ENCODE results near the gene TGFB1.

Gene TGFB1

DNA sequence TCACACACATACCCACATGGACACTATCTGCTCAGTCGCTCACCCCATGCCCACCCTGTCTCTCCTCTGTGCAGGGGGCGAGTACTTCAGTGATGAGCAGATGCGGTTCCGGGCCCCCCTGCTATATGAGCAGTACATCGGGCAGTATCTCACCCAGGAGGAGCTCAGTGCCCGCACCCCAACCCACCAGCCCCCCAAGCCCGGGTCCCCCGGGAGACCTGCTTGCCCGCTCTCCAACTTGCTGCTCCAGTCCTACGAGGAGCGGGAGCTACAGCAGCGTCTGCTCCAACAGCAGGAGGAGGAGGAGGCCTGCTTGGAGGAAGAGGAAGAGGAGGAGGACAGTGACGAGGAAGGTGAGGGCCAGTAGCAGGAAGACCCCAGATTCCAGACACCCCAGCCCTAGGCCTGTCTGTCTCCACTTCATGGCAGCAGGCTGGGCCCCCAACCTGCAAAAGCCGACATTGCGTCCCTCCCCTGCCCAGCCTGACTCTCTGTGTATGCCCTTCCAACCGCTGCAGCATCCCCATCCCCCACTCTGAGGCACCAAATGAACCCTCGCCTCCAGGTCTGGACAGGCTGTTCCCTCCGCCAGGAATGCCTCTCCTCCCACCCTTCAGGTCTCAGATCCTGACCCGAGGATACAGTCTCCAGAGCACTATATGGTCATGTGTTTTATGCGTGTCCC, 34.1 kb downstream of the TGFB1 start:
- no peak for DNase-seq

GRCh38 chr19:41318696-41319499, 34.8 kb downstream of the TGFB1 start:
- no peak for DNase-seq

- no peak for DNase-seq
Measured at GRCh38 chr19:41316306-41316920, 37.3 kb downstream of the TGFB1 start.

- no peak for DNase-seq
Measured at GRCh38 chr19:41311613-41312012, 42.1 kb downstream of the TGFB1 start.

DNA sequence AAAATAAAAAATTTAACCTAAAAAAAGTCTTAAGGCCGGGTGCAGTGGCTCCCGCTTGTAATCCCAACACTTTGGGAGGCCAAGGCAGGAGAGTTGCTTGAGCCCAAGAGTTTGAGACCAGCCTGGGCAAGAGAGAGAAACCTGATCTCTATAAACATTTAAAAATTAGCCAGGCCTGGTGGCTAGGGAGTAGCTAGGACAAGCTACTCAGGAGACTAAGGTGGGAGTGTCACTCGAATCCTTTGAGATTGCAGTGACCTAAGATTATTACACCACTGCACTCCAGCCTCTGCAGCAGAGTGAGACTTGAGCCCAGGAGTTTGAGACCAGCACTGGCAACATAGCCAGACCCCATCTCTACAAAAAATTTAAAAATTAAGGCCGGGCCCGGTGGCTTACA, 42.6 kb downstream of the TGFB1 start:
- no peak for DNase-seq

DNA sequence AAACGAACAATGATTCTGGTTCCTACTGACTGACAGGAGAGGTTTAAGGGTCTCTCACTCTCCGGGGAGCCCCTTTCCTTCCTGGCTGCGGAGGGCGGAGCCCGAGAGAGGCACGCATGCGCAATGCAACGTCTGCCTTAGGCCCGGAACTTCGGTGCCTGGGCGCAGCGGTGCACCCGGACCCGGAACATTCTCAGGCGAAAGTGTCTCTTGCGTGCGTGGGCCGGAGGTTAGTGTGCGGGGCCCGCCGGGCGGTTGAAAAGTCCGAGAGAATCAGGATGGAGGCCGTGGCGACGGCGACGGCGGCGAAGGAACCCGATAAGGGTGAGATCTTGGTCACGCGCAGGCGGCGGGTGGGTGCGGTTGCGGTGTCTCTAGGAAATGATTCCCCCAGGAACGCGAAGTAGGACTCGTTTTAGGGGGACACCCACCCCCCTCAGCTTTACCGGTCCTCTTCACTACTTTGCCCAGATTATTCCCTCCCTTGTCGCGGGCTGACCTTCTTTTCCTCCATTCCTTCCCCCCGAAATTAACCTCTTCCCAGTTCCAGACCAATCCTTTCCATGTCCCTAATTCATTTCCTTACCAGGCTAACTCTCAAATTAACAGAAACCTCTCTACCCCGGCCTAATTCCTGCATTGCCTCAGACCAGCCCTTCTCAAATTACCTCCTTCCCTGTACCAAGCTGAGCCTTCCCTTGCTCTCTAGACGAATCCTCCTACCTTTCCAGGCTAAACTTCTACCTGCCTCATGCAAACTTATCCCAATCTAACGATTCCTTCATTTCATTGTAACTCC, 43.5 kb downstream of the TGFB1 start, which contains the start of gene CCDC97:
Gene CCDC97, plus strand, starts transcription at position 140 of the 799 bp plus-strand sequence. Its CDS starts 139 bp downstream, at position 279.
- DNase-seq = peak; percentile 73

DNA sequence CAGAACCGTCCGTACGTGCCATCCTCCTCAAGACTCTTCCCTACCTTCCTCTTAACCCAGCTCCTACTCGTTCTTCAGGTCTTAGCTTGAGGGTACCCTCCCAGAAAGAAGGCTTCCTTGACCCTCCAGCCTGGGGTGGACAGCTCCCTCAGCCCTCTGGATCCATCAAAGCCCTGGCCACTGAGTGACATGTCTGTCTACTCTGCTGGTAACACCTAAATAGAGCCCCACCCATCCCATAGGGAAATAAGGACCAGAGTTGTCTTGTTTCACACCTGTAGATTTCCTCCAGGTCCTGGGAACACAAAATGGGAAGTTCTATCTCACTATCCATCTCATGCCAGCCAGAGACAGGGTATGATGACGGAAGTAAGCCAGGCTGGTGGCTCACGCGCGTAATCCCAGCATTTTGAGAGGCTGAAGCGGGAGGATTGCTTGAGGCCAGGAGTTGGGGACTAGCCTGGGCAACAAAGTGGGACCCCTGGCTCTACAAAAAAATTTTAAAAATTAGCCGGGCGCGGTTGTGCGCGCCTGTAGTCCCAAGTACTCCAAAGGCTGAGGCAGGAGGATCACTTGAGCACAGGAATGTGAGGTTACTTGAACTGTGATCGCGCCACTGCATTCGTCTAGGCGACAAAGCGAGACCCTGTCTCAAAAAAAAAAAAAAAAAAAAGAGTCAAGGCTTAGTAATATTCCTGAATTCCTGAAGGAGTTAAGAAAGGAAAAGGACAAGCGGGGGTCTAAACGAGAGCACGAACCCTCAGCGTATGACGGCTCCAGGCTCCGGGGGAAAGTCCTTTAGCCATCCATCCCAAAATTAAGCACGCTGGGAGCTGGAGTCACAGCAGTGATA, 44.3 kb downstream of the TGFB1 start:
- no peak for DNase-seq

DNA sequence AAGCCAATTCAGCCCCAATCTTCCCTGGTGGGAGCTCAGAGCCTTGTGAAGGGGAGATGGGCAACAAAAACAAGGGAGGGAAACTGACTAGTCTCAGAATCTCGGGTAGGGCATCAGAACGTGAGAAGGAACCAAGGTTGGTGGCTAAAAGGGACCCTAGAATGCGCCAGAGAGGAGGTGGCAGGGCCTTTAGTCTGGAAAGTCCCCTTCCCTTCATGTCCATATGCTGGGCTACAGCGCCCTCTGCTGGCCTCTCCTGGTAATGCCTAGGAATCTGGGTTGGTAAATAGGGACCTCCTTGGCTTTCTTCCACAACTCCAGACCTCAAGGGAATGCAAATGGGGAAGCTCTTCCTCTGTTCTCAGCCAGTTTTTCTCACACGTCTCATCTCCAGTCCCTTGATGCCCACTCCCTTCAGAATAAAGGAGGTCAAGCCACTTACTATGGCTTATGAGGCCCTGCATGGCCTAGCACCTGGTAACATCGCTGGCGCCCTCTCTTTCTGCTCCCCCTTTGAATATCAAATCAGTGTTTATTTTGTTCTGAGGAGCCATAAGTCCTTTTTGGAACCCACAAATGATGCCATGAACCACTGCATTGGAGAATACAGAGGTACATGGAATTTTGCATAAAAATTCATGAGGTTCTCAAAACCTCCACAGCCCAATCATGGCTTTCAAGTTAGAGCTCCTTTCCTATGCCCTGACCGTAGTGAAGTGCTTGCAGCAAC, 45.1 kb downstream of the TGFB1 start:
- peak; percentile 73 for DNase-seq

DNA sequence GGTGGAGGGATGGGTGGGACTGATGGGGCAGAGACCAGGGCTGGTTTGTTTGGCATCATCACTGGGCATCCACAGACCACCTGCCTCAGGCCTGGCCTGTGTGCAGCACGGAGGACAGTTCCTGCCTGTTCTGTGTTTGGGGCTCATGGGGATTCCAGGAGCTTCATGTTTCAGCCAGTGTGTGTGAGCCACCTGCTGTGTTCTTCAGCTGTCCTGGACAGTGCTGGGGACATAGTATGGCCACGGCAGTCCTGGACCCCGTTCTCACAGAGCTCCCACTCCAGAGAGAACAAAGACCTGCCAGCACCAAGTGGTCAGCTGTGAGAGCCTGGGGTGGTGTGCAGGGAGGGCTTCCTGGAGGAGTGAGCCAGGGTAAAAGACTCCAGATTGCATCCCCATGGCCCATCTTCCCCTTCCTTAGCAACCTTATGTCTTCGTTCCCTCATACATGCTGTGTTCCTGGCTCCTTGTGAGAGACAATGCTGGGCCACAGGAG, 45.7 kb downstream of the TGFB1 start:
- DNase-seq = no peak

DNA sequence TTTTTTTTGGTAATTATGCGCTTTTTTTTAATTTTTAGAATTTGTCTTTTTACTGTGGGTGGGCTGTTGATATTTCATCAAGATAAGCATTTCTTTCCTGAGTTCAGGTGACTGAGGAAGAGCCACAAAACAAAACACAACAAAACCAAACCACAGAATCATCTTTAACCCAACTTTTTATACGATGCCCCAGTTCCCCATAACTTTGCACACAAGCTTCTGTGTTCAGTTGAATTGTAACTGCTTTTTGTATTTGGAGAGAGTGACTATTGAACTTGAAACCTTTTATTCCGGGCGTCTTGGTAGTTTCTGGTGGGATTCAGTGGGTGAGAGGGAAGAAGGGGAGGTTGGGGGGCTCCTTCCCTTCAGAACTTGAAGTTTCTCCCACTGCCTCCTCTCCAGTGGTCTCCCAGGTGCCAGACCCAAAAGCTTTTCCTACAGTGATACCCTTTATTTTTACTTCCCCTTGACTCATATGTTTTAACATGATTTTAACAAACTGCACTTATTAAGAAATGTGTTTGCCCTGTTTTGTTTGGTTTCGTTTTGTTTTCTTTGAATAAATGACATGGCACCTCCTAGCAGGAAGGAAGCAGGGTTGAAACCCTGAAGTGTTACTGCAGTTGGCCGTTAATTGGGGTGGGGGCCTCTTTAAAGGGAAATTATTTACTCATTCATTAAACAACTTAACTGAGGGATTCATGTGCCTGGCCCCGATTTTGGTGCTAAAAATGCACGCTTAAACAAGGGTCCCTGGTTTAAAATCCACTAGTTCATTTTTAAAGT, 46.4 kb downstream of the TGFB1 start:
- no peak for DNase-seq

DNA sequence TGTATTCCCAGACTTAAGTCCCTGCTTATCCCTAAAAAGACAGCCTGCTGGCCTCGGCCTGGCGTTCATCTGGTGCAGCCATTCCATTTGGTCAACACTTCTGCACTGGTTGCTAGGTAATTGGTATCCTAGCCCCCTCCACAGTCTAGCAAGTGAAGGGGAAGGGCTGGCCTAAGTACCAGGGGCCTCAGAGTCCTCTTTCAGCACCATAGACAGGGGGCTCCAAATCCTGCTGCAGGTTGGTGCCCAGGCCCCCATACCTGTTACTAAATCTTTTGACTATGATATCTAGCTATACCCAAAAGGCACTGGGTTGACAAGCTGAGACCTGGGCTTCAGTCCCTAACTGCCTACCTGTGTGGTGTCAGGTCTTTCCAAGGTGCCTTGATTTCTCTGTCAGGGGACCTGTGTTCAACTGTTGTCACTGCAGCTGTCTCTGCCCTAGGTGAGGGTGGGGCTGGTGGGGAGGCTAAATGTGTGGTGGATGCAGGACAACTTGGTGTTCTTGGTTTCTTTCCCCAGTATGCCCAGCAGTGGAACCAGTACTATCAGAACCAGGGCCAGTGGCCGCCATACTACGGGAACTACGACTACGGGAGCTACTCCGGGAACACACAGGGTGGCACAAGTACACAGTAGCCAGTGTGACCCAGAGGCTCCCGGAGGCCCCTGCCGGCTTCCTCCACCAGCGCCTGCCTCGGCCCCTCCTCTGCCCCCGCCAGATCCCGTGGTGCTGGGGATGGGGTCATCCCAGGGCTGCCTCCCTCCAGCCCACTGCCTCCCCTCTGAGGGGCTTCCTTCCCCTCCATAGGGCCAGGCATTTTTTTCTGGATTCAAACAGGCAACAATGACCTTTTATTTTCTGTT, 47.6 kb downstream of the TGFB1 start:
- no peak for DNase-seq

DNA sequence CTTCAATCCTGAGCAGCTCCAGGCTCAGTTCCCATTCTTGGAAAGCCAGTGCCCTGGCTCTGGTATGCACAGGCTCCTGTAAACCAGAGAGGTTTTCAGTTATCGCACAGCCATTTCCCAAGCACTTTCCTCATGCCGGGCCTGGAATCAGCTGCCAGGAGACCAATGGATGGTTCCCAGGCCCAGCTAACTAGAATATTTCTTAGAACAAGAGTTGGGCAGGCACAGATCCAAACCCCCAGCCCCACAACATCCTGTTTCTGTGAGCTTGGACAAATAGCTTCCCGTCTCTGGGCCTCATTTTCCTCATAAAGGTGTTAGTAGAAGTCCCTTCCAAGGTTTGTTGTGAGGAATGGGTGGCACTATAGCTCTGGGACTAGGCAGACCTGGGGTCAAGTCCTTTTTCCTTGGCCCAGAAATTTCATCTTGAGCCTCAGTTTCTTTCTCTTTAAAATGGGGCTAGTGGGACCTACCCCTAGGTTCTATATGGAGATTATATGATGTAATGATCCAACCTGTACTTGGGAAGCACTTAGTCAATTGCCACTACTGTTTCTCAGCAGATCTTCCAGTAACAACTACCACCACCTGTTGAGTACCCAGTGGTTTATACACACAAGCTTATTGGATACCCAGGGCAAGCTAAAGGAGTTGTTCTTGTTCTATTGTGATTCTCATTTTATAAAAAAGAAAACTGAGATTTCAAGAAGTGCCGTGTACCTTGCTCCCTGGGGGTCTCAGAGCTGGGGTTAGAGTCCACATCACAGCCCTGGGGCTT, 48.8 kb downstream of the TGFB1 start:
- DNase-seq = no peak

- no peak for DNase-seq
Measured at GRCh38 chr19:41303954-41304353, 49.8 kb downstream of the TGFB1 start.

DNA sequence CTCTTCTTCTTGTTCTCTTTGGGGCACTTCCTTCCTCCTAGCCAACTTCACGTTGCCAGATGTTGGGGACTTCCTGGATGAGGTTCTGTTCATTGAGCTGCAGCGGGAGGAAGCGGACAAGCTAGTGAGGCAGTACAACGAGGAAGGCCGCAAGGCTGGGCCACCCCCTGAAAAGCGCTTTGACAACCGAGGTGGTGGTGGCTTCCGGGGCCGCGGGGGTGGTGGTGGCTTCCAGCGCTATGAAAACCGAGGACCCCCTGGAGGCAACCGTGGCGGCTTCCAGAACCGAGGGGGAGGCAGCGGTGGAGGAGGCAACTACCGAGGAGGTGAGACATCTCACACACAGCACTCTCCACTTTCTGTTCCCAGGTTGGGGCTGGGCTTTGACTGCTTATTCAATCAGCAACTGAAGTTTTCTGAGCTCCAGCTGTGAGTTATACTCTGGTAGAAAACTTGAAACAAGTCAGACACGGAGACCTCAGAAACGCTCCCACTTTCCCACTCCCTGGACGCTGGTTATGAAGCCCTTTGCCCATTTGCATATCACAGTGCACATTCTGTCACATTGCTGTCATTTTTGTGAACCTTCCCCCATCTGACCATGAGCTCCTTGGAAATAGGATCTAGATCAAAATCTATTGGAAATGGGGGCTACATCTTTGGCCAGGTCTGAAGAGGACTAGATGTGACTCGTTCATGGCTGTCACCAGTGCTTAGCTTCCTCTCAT, 50.9 kb downstream of the TGFB1 start:
- no peak for DNase-seq

GRCh38 chr19:41300555-41300954, 53.2 kb downstream of the TGFB1 start:
- DNase-seq = no peak

GRCh38 chr19:41299755-41300089, 54.0 kb downstream of the TGFB1 start:
- peak; percentile 88 for DNase-seq

DNA sequence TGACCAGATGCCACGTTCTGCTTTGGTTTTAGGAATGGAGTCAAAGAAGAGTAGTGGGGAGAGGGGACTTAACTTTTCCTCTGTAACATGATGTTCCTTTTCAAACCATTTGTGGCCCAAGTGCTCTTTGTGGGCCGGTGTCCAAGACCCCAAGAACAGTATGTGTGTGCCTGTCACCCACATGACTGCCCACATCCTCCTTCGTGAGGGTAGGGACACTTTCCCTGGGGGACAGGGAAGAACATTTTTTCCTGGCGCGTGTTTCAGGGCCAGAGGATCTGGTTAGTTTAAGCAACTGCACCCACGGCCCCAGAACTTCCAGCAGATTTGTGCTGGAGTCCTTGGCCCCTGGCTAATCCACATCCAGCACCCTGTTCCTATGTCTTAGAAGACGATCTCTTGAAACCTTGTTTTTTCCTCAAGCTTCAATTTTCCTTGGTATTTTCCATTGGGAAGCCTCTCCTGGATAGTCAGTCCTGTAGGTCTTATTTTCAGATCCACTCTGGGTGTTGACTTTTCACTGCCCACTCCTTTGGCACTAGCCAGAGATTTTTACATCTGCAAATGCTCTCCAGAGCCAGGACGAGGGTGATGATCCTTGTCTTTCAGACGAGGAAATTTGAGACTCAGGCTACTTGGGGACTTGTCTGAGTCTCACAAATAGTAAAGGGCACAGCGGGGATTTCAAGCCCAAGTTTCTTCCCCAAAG, 54.5 kb downstream of the TGFB1 start:
- no peak for DNase-seq

All from NCI-H2029 (cell line).